ENCODE data around the gene ADGRL2. TPM values are rescaled to one million over a fixed set of nuclear protein-coding genes. Genes with fewer than 3 reads are reported as not detected.

Gene ADGRL2
- total and polyA plus RNA-seq, 4 donors: 5.6 to 62.7 (median 37.0) TPM

DNA sequence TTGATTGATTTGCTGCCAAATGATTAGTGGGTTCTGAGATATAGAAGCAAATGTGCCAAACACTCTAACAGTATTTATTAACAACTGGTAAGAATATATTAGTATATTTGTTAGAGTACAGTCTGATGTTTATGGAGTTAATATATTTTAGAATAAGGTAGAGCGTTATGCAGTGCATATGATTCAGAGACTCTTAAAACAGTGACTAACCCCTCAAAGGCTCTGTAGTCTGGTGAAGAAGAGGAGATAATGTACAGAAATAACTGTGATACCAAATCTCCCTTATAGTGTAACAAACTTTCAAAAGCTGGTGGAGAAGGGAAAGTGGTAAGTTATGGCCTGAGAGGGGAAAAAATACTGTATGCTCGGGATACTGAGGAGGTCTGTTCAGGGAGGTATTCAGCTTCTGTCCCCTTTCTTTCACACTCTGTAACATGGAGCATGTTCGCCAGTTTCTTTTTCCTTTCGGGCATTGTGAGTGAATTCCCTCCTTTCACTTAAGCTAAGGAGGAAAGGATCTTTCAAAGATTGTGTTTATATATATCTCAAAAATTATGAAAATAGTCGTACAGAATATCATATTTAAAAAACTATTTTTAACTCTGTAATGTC, 121.2 kb downstream of the ADGRL2 start:
- H3K27ac ChIP-seq (ENCODE audit: low read depth in 1 of 2, low read length in 2 of 2): no peak overlapping the region
- WGBS, 2 donors: 35 to 43% methylated on average over 5 of the region's 5 CpGs
- H3K36me3 ChIP-seq (ENCODE audit: control insufficient read depth in 1 of 2, insufficient read depth in 2 of 2, low read length in 1 of 2): no peaks in the 10 kb centered on the region
- ATAC-seq (ENCODE audit: low FRiP score): peak; percentile 38
- H3K4me3 ChIP-seq (ENCODE audit: low read length in 2 of 2): no peak overlapping the region
- no peaks in the 10 kb centered on the region for H3K9me3 ChIP-seq (ENCODE audit: control insufficient read depth, low read length)
- H3K27me3 ChIP-seq (ENCODE audit: control insufficient read depth in 1 of 2, insufficient read depth in 2 of 2, low read length in 1 of 2): no peaks in the 10 kb centered on the region
- no peaks in the 10 kb centered on the region for H3K4me1 ChIP-seq (ENCODE audit: control insufficient read depth in 1 of 2, insufficient read depth in 2 of 2, low read length in 2 of 2)
- no peak for DNase-seq
- intact Hi-C loops (cut with DNase I): no loop called here

DNA sequence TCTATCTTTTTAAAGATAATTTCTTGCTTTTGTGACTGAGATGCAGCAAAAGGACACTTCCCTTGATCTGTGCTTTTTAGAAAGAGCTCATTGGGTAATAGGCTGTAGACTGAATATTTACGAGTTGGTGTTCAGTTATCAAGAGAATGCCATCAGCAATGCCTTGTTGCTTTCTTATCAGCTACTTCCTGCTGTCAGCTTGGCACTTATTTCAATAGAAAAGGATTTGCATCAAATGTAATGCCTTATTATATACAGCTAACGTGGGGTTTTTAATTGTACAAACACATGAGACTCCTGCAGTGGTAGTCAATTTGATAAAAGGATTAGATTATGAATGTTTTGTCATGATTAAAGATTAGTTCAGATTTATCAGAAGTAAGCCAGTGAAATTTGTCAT, 122.2 kb downstream of the ADGRL2 start:
- no peak overlapping the region for H3K4me3 ChIP-seq (ENCODE audit: low read length in 2 of 2)
- ATAC-seq (ENCODE audit: low FRiP score) (no peak), DNase-seq (no peak)
- no peaks in the 10 kb centered on the region for H3K36me3 ChIP-seq (ENCODE audit: control insufficient read depth in 1 of 2, insufficient read depth in 2 of 2, low read length in 1 of 2)
- intact Hi-C loops (cut with DNase I): no loop called here
- no peaks in the 10 kb centered on the region for H3K4me1 ChIP-seq (ENCODE audit: control insufficient read depth in 1 of 2, insufficient read depth in 2 of 2, low read length in 2 of 2)
- H3K27me3 ChIP-seq (ENCODE audit: control insufficient read depth in 1 of 2, insufficient read depth in 2 of 2, low read length in 1 of 2): no peaks in the 10 kb centered on the region
- 68 to 71% methylated on average over 2 of the region's 2 CpGs for WGBS, 2 donors
- no peak overlapping the region for H3K27ac ChIP-seq (ENCODE audit: low read depth in 1 of 2, low read length in 2 of 2)
- no peaks in the 10 kb centered on the region for H3K9me3 ChIP-seq (ENCODE audit: control insufficient read depth, low read length)

DNA sequence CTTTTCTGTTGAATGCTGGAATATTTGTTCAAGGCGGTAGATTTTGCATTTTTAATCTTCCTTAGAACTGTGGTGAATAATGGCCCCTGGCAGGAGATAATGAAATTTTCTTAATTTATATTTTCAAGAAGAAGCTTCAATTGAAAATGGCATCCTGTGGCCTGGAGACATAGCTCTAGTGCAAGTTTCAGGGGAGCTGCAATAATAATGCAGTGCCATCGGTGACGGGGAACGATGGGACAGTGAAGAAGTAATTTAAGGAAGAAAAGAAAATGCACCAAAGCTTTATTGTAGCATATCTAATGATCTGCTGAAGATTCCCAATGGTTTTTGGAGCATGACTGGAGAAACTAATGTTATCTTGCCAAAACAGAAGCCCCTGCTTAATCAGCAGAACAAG, 128.4 kb downstream of the ADGRL2 start:
- DNase-seq: no peak
- Histone ChIP-seq H3K36me3 (ENCODE audit: control insufficient read depth in 1 of 2, insufficient read depth in 2 of 2, low read length in 1 of 2) (no peaks in the 10 kb centered on the region), H3K27ac (ENCODE audit: low read depth in 1 of 2, low read length in 2 of 2) (no peak overlapping the region), H3K27me3 (ENCODE audit: control insufficient read depth in 1 of 2, insufficient read depth in 2 of 2, low read length in 1 of 2) (no peaks in the 10 kb centered on the region), H3K9me3 (ENCODE audit: control insufficient read depth, low read length) (no peaks in the 10 kb centered on the region), H3K4me3 (ENCODE audit: low read length in 2 of 2) (no peak overlapping the region), H3K4me1 (ENCODE audit: control insufficient read depth in 1 of 2, insufficient read depth in 2 of 2, low read length in 2 of 2) (no peaks in the 10 kb centered on the region)
- intact Hi-C loops (cut with DNase I): no loop called here
- WGBS, 2 donors: 98% methylated on average over 4 of the region's 4 CpGs
- ATAC-seq (ENCODE audit: low FRiP score): no peak

DNA sequence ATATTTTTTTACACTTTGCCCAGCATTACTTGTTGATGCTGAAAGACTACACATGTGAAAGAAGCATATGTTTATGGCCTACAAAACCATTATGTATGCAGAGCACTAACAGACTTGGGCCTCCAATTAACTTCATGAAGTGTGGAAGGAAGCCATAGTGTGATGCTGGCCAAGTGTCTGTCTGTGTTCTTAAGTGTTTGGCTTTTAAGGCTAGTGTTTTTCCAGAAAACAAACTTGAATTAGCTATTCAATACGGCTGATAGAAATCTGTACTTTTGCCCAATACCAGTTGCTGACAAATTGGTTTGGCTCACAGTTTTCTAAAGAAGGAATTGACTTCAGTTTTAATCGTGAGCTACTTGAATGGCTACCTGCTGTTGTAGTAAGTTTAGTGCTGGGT, 136.1 kb downstream of the ADGRL2 start:
- Histone ChIP-seq H3K36me3 (ENCODE audit: control insufficient read depth in 1 of 2, insufficient read depth in 2 of 2, low read length in 1 of 2) (no peaks in the 10 kb centered on the region), H3K27me3 (ENCODE audit: control insufficient read depth in 1 of 2, insufficient read depth in 2 of 2, low read length in 1 of 2) (no peaks in the 10 kb centered on the region), H3K4me3 (ENCODE audit: low read length in 2 of 2) (no peak overlapping the region), H3K4me1 (ENCODE audit: control insufficient read depth in 1 of 2, insufficient read depth in 2 of 2, low read length in 2 of 2) (peaks cover under 1 to 2% of the 10 kb centered on the region in 2 donors), H3K27ac (ENCODE audit: low read depth in 1 of 2, low read length in 2 of 2) (no peak overlapping the region), H3K9me3 (ENCODE audit: control insufficient read depth, low read length) (no peaks in the 10 kb centered on the region)
- 6 to 9% methylated on average over 2 of the region's 2 CpGs for WGBS, 2 donors
- DNase-seq: no peak
- intact Hi-C loops (cut with DNase I): no loop called here
- ATAC-seq (ENCODE audit: low FRiP score): no peak

DNA sequence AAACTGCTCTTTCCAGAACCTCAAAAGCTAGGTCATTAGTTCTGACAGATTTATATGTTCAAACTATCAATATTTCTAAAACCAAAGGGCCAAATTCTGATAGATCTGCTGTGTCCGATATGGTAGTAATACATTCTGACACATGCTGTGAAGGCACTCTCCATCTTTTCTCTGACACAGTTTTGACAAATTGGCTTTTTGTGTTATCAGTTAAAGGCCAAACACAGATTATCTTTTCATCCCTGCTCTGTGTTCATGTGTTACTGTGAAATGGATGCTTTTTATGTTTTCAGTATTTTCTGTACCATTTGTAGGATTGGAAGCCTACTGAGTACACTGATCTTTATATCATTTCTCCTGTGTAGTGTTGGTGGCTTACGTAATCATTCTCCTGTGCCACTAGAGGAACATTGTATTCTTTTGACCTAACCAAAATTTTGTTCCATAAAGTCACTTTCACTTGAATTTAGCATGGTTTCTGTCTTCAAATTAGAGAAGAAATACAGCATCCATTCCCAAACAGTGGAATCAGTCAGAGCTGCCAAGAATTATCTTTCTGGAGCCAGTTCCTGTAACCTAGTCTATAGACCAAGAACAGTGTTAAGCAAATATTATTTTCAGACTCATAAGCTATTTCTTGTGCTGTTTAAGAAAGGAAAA, 137.2 kb downstream of the ADGRL2 start:
- H3K27ac ChIP-seq (ENCODE audit: low read depth in 1 of 2, low read length in 2 of 2): no peak overlapping the region
- WGBS, 2 donors: 50 to 53% methylated on average over 2 of the region's 2 CpGs

DNA sequence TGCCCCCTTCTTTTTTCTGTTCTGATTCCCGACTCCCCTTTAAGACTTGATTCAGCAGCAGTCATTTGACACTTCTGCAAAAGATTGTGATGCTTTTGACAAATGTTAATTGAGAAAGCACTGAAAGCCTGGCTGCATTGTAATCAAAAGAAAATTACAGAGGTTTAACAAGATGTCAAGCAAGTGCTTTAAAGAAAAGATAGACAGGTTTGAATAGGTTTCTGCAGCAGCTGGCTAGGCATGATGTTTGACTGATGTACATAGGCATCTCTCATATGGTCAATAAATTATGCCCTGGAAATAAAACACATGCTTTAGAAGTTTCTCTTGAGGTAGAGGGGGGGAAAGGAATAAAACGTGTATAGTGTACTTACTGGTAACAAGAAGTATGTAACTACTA, 147.8 kb downstream of the ADGRL2 start:
- Histone ChIP-seq H3K27me3 (ENCODE audit: control insufficient read depth in 1 of 2, insufficient read depth in 2 of 2, low read length in 1 of 2) (no peaks in the 10 kb centered on the region), H3K9me3 (ENCODE audit: control insufficient read depth, low read length) (no peaks in the 10 kb centered on the region), H3K4me1 (ENCODE audit: control insufficient read depth in 1 of 2, insufficient read depth in 2 of 2, low read length in 2 of 2) (peaks cover 1 to 7% of the 10 kb centered on the region in 2 donors), H3K36me3 (ENCODE audit: control insufficient read depth in 1 of 2, insufficient read depth in 2 of 2, low read length in 1 of 2) (peaks cover 0 to 2% of the 10 kb centered on the region in 2 donors), H3K27ac (ENCODE audit: low read depth in 1 of 2, low read length in 2 of 2) (no peak overlapping the region), H3K4me3 (ENCODE audit: low read length in 2 of 2) (no peak overlapping the region)
- no peak for ATAC-seq (ENCODE audit: low FRiP score)
- intact Hi-C loops (cut with DNase I): no loop called here
- 41 to 45% methylated on average over 2 of the region's 2 CpGs for WGBS, 2 donors
- no peak for DNase-seq

More for the DNA sequence above, 137.2 kb downstream of the ADGRL2 start:
- Histone ChIP-seq H3K36me3 (ENCODE audit: control insufficient read depth in 1 of 2, insufficient read depth in 2 of 2, low read length in 1 of 2) (no peaks in the 10 kb centered on the region), H3K4me3 (ENCODE audit: low read length in 2 of 2) (no peak overlapping the region), H3K9me3 (ENCODE audit: control insufficient read depth, low read length) (no peaks in the 10 kb centered on the region), H3K27me3 (ENCODE audit: control insufficient read depth in 1 of 2, insufficient read depth in 2 of 2, low read length in 1 of 2) (no peaks in the 10 kb centered on the region), H3K4me1 (ENCODE audit: control insufficient read depth in 1 of 2, insufficient read depth in 2 of 2, low read length in 2 of 2) (peaks cover 3 to 4% of the 10 kb centered on the region in 2 donors)
- DNase-seq: no peak
- intact Hi-C loops (cut with DNase I): no loop called here
- peak; percentile 56 for ATAC-seq (ENCODE audit: low FRiP score)

DNA sequence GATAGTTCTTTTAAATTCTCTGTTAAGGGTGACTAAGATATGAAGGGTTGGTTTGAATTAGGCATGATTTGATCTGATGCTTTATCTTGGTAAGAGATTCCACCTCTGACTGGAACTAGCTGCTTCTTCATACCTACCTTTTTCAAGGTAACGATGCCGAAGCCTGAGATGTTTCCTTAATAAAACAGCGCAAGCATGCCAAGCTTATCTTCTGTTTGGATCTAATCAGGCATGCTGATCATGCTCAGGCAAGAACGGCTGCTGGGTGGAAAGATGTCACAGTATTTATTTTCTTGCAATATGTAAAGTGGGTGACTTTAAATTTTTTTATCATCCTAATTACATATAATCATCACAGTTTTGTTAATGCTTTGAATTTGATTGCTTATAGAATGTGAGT, 148.7 kb downstream of the ADGRL2 start:
- no peak for DNase-seq
- intact Hi-C loops (cut with DNase I): no loop called here
- WGBS, 2 donors: 63 to 72% methylated on average over 4 of the region's 4 CpGs

DNA sequence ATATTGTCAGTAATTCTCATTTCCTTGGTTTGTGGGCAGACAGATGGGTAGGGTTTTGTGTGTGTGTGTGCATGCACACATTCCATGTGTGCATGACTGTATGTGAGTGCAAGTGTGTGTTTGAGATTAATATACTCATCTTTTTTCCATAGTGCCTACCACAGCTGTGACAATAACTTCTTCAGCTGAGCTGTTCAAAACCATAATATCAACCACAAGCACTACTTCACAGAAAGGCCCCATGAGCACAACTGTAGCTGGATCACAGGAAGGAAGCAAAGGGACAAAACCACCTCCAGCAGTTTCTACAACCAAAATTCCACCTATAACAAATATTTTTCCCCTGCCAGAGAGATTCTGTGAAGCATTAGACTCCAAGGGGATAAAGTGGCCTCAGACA, 149.3 kb downstream of the ADGRL2 start:
- no peaks in the 10 kb centered on the region for H3K27me3 ChIP-seq (ENCODE audit: control insufficient read depth in 1 of 2, insufficient read depth in 2 of 2, low read length in 1 of 2)
- peaks cover 1 to 7% of the 10 kb centered on the region in 2 donors for H3K4me1 ChIP-seq (ENCODE audit: control insufficient read depth in 1 of 2, insufficient read depth in 2 of 2, low read length in 2 of 2)
- intact Hi-C loops (cut with DNase I): no loop called here
- ATAC-seq (ENCODE audit: low FRiP score): no peak
- H3K9me3 ChIP-seq (ENCODE audit: control insufficient read depth, low read length): no peaks in the 10 kb centered on the region
- no peak for DNase-seq
- H3K4me3 ChIP-seq (ENCODE audit: low read length in 2 of 2): no peak overlapping the region
- H3K36me3 ChIP-seq (ENCODE audit: control insufficient read depth in 1 of 2, insufficient read depth in 2 of 2, low read length in 1 of 2): peaks cover 0 to 2% of the 10 kb centered on the region in 2 donors
- no peak overlapping the region for H3K27ac ChIP-seq (ENCODE audit: low read depth in 1 of 2, low read length in 2 of 2)

More for the DNA sequence above, 148.7 kb downstream of the ADGRL2 start:
- Histone ChIP-seq H3K4me3 (ENCODE audit: low read length in 2 of 2) (no peak overlapping the region), H3K27me3 (ENCODE audit: control insufficient read depth in 1 of 2, insufficient read depth in 2 of 2, low read length in 1 of 2) (no peaks in the 10 kb centered on the region), H3K27ac (ENCODE audit: low read depth in 1 of 2, low read length in 2 of 2) (no peak overlapping the region), H3K4me1 (ENCODE audit: control insufficient read depth in 1 of 2, insufficient read depth in 2 of 2, low read length in 2 of 2) (peaks cover 1 to 7% of the 10 kb centered on the region in 2 donors), H3K9me3 (ENCODE audit: control insufficient read depth, low read length) (no peaks in the 10 kb centered on the region), H3K36me3 (ENCODE audit: control insufficient read depth in 1 of 2, insufficient read depth in 2 of 2, low read length in 1 of 2) (peaks cover 0 to 2% of the 10 kb centered on the region in 2 donors)
- ATAC-seq (ENCODE audit: low FRiP score): no peak

DNA sequence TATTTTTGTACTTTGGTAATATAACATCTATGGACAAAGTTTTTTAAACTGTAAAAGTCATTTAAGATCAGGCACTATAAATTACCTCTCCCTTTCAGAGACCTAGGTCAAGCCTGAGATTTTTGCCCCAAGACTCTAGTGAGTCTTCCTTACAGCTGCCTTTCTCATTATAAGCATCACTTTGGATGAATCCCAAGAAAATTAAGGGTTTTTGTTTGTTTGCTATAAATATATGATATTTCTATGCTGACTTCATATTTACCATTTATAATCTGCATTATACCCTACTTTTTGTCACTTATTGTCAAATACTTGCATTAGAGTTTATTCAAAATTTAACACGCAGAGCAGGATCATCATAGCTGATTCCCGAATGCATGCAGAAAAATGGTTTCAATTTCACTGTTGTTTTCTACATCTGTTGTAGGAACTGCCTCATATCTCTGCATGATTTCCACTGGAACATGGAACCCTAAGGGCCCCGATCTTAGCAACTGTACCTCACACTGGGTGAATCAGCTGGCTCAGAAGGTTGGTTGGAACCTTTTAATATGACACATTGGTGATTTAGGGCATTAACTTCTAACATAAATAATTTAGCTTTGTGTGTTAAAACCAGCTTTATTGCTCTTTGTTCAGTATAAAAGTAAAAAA, 150.0 kb downstream of the ADGRL2 start:
- Histone ChIP-seq H3K36me3 (ENCODE audit: control insufficient read depth in 1 of 2, insufficient read depth in 2 of 2, low read length in 1 of 2) (peaks cover 0 to 2% of the 10 kb centered on the region in 2 donors), H3K4me3 (ENCODE audit: low read length in 2 of 2) (no peak overlapping the region), H3K27ac (ENCODE audit: low read depth in 1 of 2, low read length in 2 of 2) (no peak overlapping the region), H3K27me3 (ENCODE audit: control insufficient read depth in 1 of 2, insufficient read depth in 2 of 2, low read length in 1 of 2) (no peaks in the 10 kb centered on the region), H3K9me3 (ENCODE audit: control insufficient read depth, low read length) (no peaks in the 10 kb centered on the region), H3K4me1 (ENCODE audit: control insufficient read depth in 1 of 2, insufficient read depth in 2 of 2, low read length in 2 of 2) (peaks cover 1 to 7% of the 10 kb centered on the region in 2 donors)
- no peak for ATAC-seq (ENCODE audit: low FRiP score)
- 87 to 91% methylated on average over 3 of the region's 3 CpGs for WGBS, 2 donors
- DNase-seq: no peak
- intact Hi-C loops (cut with DNase I): no loop called here
